Measurements from ENCODE around the gene LYVE1.

The LYVE1 gene

GRCh38 chr11:10594407-10594806 is 25.9 kb upstream of the LYVE1 start:
- FAIRE-seq = no peak
- no peak for DNase-seq (ENCODE audit: low spot score)

- no peak for FAIRE-seq
- no peak for DNase-seq (ENCODE audit: low spot score)
Observed at GRCh38 chr11:10592331-10592730, 23.9 kb upstream of the LYVE1 start.

GRCh38 chr11:10591741-10592140 is 23.3 kb upstream of the LYVE1 start:
- no peak for FAIRE-seq
- DNase-seq (ENCODE audit: low spot score) = no peak

- FAIRE-seq (no peak), DNase-seq (ENCODE audit: low spot score) (no peak)
Observed at GRCh38 chr11:10590218-10590915, 21.9 kb upstream of the LYVE1 start.

- FAIRE-seq (no peak), DNase-seq (ENCODE audit: low spot score) (no peak)
Observed at GRCh38 chr11:10588904-10589303, 20.4 kb upstream of the LYVE1 start.

GRCh38 chr11:10587995-10588394 is 19.5 kb upstream of the LYVE1 start:
- DNase-seq (ENCODE audit: low spot score) (no peak), FAIRE-seq (no peak)

GRCh38 chr11:10587388-10587787 is 18.9 kb upstream of the LYVE1 start:
- no peak for FAIRE-seq
- DNase-seq (ENCODE audit: low spot score) = no peak

- FAIRE-seq = no peak
- DNase-seq (ENCODE audit: low spot score) = no peak
Observed at GRCh38 chr11:10584071-10584501, 15.6 kb upstream of the LYVE1 start.

GRCh38 chr11:10581481-10582019 is 13.1 kb upstream of the LYVE1 start:
- no peak for DNase-seq (ENCODE audit: low spot score)
- no peak for FAIRE-seq

GRCh38 chr11:10580623-10581022 is 12.2 kb upstream of the LYVE1 start:
- FAIRE-seq = no peak

GRCh38 chr11:10579700-10580099 is 11.2 kb upstream of the LYVE1 start:
- FAIRE-seq = no peak

More at GRCh38 chr11:10580623-10581022, 12.2 kb upstream of the LYVE1 start:
- no peak for DNase-seq (ENCODE audit: low spot score)

GRCh38 chr11:10576035-10576398 is 7.6 kb upstream of the LYVE1 start:
- DNase-seq (ENCODE audit: low spot score) (no peak), FAIRE-seq (no peak)

More at GRCh38 chr11:10579700-10580099, 11.2 kb upstream of the LYVE1 start:
- DNase-seq (ENCODE audit: low spot score) = no peak

GRCh38 chr11:10575346-10576034 is 7.0 kb upstream of the LYVE1 start:
- FAIRE-seq (no peak), DNase-seq (ENCODE audit: low spot score) (no peak)

- no peak for FAIRE-seq
- DNase-seq (ENCODE audit: low spot score) = no peak
Observed at GRCh38 chr11:10573556-10573955, 5.1 kb upstream of the LYVE1 start.

GRCh38 chr11:10573028-10573427 is 4.6 kb upstream of the LYVE1 start:
- FAIRE-seq = no peak
- DNase-seq (ENCODE audit: low spot score) = no peak

GRCh38 chr11:10572533-10572932 is 4.1 kb upstream of the LYVE1 start:
- DNase-seq (ENCODE audit: low spot score) (no peak), FAIRE-seq (no peak)

GRCh38 chr11:10567446-10567845 is 1.0 kb downstream of the LYVE1 start:
- FAIRE-seq = no peak
- DNase-seq (ENCODE audit: low spot score) = no peak

- no peak for DNase-seq (ENCODE audit: low spot score)
- FAIRE-seq = no peak
Observed at GRCh38 chr11:10566257-10566957, 2.1 kb downstream of the LYVE1 start.

- DNase-seq (ENCODE audit: low spot score) (no peak), FAIRE-seq (no peak)
Observed at GRCh38 chr11:10565493-10565892, 3.0 kb downstream of the LYVE1 start.

GRCh38 chr11:10564696-10565318 is 3.7 kb downstream of the LYVE1 start:
- DNase-seq (ENCODE audit: low spot score) (no peak), FAIRE-seq (no peak)

GRCh38 chr11:10564030-10564429 is 4.4 kb downstream of the LYVE1 start:
- DNase-seq (ENCODE audit: low spot score) = no peak
- no peak for FAIRE-seq

- DNase-seq (ENCODE audit: low spot score) (no peak), FAIRE-seq (no peak)
Observed at GRCh38 chr11:10561947-10562346, 6.5 kb downstream of the LYVE1 start.
